GM21825 (cell line): Measurements from ENCODE around the gene UNCX.

Experiments used
- ATAC-seq: cut with Tn5 transposase; IDR thresholded peaks from one replicate; pipeline ENCODE4 v1.9.1; 2021; ENCODE audit warnings: mild to moderate bottlenecking, moderate library complexity; ENCODE audit not compliant: unreplicated experiment

UNCX gene

GRCh38 chr7:1214516-1214915, 18.2 kb upstream of the UNCX start:
- ATAC-seq = no peak

- no peak for ATAC-seq
Observed at GRCh38 chr7:1218541-1219165, 14.0 kb upstream of the UNCX start.

- ATAC-seq = no peak
Observed at GRCh38 chr7:1219498-1219897, 13.2 kb upstream of the UNCX start.

- ATAC-seq = no peak
Observed at GRCh38 chr7:1220000-1220726, 12.5 kb upstream of the UNCX start.

- ATAC-seq = no peak
Observed at GRCh38 chr7:1220977-1221745, 11.5 kb upstream of the UNCX start.

GRCh38 chr7:1223196-1223981, 9.3 kb upstream of the UNCX start:
- ATAC-seq = no peak

GRCh38 chr7:1224086-1224716, 8.5 kb upstream of the UNCX start:
- ATAC-seq = no peak

GRCh38 chr7:1225030-1225429, 7.6 kb upstream of the UNCX start:
- ATAC-seq = no peak

GRCh38 chr7:1225441-1226185, 7.1 kb upstream of the UNCX start:
- ATAC-seq = no peak

- ATAC-seq = no peak
Observed at GRCh38 chr7:1226186-1226901, 6.3 kb upstream of the UNCX start.

GRCh38 chr7:1227071-1227804, 5.4 kb upstream of the UNCX start:
- no peak for ATAC-seq

GRCh38 chr7:1227814-1228544, 4.7 kb upstream of the UNCX start:
- no peak for ATAC-seq

- no peak for ATAC-seq
Observed at GRCh38 chr7:1228545-1229201, 4.0 kb upstream of the UNCX start.

GRCh38 chr7:1229202-1229947, 3.3 kb upstream of the UNCX start:
- ATAC-seq = no peak

- no peak for ATAC-seq
Observed at GRCh38 chr7:1229956-1230355, 2.7 kb upstream of the UNCX start.

- no peak for ATAC-seq
Observed at GRCh38 chr7:1230411-1231213, 2.1 kb upstream of the UNCX start.
